ENCODE measurements around the gene XRRA1. TPM values are rescaled to one million over a fixed set of nuclear protein-coding genes. Genes with fewer than 3 reads are reported as not detected.

Gene XRRA1
- total RNA-seq, 1 experiment from 2014 or later = 10.4 TPM

DNA sequence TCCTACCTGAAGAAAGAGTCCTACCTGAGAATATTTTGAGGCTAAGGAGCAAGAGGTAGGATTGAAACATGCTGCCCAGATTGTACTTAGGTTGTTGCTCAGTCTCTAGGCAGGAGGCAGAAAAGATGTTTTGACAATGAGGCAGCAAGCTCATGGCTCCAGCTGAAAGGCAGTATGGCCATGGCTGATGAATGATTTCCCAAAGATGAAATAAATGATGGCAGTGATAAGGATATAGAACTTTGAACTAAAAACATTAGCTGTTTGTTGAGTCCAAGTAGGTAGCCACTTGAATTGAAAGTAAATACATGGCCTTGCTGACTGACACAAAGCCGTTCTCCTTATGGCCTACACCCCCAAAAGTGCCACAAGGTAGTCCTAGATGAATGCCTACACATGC, 33.0 kb upstream of the XRRA1 start:
- ChIA-PET CTCF (interaction anchor here (1.3 kb wide), 1 partner anchor 41 kb away, joined by 4 read pairs; no protein-coding TSS in a partner anchor), POLR2A (no interaction called here)
- no peak for DNase-seq (ENCODE audit: low spot score)
- H3K4me1 Mint-ChIP-seq = no peaks in the 10 kb centered on the region
- no peak overlapping the region for H3K4me3 Mint-ChIP-seq
- TF ChIP-seq NR3C1 (CRISPR knock-in tag; conservative IDR thresholded peaks at IDR 0.05; ENCODE audit: low read depth) (no peak), ZNF281 (CRISPR knock-in tag; IDR thresholded peaks at IDR 0.05) (no peak), ELF4 (CRISPR knock-in tag; IDR thresholded peaks at IDR 0.05; ENCODE audit: low read depth) (no peak), ERG (CRISPR knock-in tag; IDR thresholded peaks at IDR 0.05) (no peak), ZNF425 (CRISPR knock-in tag; conservative IDR thresholded peaks at IDR 0.05) (no peak), PRRX2 (CRISPR knock-in tag; IDR thresholded peaks at IDR 0.05) (no peak)
- H3K36me3 Mint-ChIP-seq = peaks cover 5% of the 10 kb centered on the region; the same call in 1 of the 2 replicates
- H3K9me3 Mint-ChIP-seq = no peaks in the 10 kb centered on the region
- no peak for ATAC-seq
- peaks cover 2% of the 10 kb centered on the region; the same call in 1 of the 2 replicates for H3K27me3 Mint-ChIP-seq (ENCODE audit: low read depth)
- H3K27ac Mint-ChIP-seq = no peak overlapping the region

GRCh38 chr11:74980634-74981033, 31.7 kb upstream of the XRRA1 start:
- DNase-seq (ENCODE audit: low spot score) (no peak), ATAC-seq (no peak)
- ChIA-PET CTCF (no interaction called here), POLR2A (no interaction called here)
- no peak overlapping the region; the same call in 1 of the 2 replicates for H3K27ac Mint-ChIP-seq
- H3K9me3 Mint-ChIP-seq = no peaks in the 10 kb centered on the region
- H3K4me3 Mint-ChIP-seq = no peak overlapping the region
- peaks cover 9% of the 10 kb centered on the region; the same call in 1 of the 2 replicates for H3K36me3 Mint-ChIP-seq
- H3K4me1 Mint-ChIP-seq = no peaks in the 10 kb centered on the region
- no peaks in the 10 kb centered on the region for H3K27me3 Mint-ChIP-seq (ENCODE audit: low read depth)
- TF ChIP-seq ATF6 (CRISPR knock-in tag; IDR thresholded peaks at IDR 0.05) (no peak), TP53 (CRISPR knock-in tag; IDR thresholded peaks at IDR 0.05) (no peak), CTCF (IDR thresholded peaks at IDR 0.05) (no peak), SMAD3 (CRISPR knock-in tag; IDR thresholded peaks at IDR 0.05; ENCODE audit: borderline replicate concordance) (no peak), E2F4 (CRISPR knock-in tag; IDR thresholded peaks at IDR 0.05; ENCODE audit: borderline replicate concordance, low read depth) (no peak), SOX15 (CRISPR knock-in tag; IDR thresholded peaks at IDR 0.05) (no peak), PRRX2 (CRISPR knock-in tag; IDR thresholded peaks at IDR 0.05) (no peak)
- TF ChIP-seq, protein P1, sequence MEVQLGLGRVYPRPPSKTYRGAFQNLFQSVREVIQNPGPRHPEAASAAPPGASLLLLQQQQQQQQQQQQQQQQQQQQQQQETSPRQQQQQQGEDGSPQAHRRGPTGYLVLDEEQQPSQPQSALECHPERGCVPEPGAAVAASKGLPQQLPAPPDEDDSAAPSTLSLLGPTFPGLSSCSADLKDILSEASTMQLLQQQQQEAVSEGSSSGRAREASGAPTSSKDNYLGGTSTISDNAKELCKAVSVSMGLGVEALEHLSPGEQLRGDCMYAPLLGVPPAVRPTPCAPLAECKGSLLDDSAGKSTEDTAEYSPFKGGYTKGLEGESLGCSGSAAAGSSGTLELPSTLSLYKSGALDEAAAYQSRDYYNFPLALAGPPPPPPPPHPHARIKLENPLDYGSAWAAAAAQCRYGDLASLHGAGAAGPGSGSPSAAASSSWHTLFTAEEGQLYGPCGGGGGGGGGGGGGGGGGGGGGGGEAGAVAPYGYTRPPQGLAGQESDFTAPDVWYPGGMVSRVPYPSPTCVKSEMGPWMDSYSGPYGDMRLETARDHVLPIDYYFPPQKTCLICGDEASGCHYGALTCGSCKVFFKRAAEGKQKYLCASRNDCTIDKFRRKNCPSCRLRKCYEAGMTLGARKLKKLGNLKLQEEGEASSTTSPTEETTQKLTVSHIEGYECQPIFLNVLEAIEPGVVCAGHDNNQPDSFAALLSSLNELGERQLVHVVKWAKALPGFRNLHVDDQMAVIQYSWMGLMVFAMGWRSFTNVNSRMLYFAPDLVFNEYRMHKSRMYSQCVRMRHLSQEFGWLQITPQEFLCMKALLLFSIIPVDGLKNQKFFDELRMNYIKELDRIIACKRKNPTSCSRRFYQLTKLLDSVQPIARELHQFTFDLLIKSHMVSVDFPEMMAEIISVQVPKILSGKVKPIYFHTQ (CRISPR knock-in tag; IDR thresholded peaks at IDR 0.05) = no peak

All from WTC11 (cell line).